H54 (cell line): ENCODE data around the gene CD247.

Source experiments
- DNase-seq: peaks from one replicate; pipeline ENCODE4 v3.0.0; 2011; ENCODE audit warnings: low spot score, mixed read lengths; ENCODE audit not compliant: insufficient read length
- FAIRE-seq: peaks from 3 replicates; lab custom pipeline; 2011; peaks lifted over from hg19 to GRCh38; lab: Jason Lieb, UNC
- POLR2A ChIP-seq: IDR thresholded peaks from 2 replicates; pipeline ENCODE4 v1.6.1; 2011; ENCODE audit warnings: low read depth, mild to moderate bottlenecking, low read length

Gene CD247

DNA sequence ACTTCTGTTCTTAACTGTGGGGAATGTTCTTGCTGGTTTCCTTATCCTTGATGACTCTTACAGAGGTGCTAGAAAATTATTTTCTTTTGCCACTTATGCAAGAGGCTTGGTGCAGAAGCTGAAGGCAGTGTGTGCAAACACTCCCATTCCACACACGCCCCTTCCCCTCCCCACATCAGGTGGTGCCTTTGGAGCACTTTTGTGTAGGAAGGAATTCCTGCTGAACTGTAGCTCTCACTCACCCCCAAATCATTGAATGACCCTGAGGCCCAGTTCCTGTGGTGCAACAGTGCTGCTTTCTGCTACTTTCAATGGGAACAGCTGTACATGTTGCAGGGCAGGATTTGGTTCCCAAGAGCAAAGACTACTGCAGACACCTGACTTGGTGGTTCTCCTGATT, 101.8 kb downstream of the CD247 start:
- no peak for TF ChIP-seq POLR2A
- no peak for FAIRE-seq

DNA sequence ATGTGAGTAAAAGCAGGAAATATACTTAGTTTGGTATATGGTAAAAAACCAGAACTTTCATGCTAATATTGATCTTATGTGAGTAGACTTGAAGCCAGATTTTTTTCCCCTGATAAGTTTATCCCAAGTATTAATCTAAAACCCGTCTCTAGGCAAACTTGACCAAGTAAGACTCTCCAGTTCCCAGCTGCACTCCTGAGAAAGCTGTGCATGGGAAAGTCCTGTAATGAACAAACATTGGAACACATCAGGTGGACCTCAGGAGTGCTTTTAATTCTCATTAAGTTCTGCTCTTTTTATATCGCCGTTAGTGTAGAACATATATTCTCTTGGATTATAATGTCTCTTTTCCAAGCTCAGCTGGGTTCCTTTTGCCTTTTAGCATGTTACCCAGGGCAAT, 105.0 kb downstream of the CD247 start:
- TF ChIP-seq POLR2A: no peak
- DNase-seq (no peak), FAIRE-seq (no peak)

More for the DNA sequence above, 101.8 kb downstream of the CD247 start:
- no peak for DNase-seq

DNA sequence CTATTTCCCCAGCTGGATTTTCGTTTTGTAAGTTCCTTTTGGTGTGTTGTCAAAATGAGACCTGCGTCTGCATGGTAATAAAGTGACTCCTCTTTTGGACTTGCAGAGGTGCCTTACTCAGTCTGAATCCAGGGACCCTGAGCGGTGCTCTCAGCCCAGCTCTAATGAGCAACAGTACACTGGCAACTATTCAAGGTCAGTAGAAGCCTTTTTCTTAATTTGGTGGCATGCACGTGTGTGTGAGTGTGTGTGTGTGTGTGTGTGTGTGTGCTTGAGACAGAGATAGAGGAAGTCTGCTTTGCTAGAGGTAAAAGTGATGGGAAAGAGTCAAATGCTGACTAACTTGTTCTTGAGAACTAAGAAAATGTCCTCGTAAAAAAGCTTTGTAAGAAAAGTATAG, 105.4 kb downstream of the CD247 start:
- FAIRE-seq (no peak), DNase-seq (no peak)
- TF ChIP-seq POLR2A: no peak

DNA sequence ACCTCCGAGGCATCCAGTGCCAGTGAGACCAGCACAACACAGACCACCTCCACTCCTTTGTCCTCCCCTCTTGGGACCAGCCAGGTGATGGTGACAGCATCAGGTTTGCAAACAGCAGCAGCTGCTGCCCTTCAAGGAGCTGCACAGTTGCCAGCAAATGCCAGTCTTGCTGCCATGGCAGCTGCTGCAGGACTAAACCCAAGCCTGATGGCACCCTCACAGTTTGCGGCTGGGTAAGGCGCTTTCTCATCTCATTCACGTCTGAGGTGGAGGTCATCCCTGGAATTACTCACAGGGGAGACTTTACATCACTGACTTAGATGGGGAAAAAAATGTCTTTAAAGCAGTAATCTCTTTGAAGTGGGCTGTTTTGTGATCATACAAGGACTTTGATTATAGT, 106.3 kb downstream of the CD247 start:
- no peak for DNase-seq
- no peak for TF ChIP-seq POLR2A
- FAIRE-seq: no peak

DNA sequence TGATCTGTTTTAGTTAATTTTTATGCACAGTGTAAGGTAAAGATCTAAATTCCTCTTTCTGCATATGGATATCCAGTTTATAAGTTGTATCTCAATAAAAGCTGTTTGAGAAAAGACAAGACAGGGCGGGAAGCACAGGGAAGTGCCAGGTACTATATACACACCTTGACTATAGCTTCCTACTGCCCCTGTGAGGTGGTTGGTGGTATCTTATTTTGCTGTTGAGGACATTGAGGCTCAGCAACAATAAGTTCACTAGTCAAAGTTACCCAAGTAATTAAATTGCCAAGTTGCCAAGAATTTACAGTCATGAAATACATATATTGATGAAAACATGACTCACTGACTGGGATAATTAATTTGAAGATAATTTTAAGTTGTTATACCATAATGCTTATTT, 109.1 kb downstream of the CD247 start:
- DNase-seq (no peak), FAIRE-seq (no peak)
- TF ChIP-seq POLR2A: no peak

DNA sequence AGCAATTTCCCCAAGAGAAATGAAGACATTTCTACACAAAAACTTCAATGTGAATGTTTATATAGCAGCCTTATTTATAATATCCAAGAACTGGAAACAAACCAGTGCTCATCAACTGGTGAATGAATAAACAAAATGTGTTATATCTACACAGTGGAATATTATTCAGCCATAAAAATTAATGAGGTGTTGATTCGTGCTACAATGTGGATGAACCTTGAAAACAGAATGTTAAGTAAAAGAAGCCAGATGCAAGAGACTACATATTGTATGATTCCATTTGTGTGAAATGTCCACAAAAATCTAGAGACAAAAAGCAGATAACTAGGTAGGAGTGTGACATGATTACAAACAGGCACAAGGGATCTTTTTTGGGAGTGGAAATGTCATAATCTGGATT, 110.0 kb downstream of the CD247 start:
- DNase-seq (no peak), FAIRE-seq (no peak)
- TF ChIP-seq POLR2A: no peak

DNA sequence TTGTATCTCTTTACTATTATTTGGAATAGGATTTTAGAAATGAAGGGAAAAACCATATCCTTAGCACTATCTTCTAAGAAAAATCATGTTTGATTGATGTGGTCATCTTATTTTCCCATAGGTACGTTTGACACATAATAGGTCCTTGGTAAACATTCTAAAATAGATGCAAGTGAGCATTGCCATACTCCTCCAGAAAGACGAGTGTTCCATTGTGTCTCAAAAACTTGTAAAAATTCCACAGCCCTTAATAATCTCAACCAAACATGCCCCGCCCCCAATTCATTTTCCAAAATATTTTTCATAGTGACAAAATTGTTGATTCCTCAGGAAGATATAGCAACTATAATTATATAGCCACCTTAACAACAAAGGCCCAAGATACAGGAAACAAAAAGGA, 113.4 kb downstream of the CD247 start:
- DNase-seq: no peak
- no peak for TF ChIP-seq POLR2A
- no peak for FAIRE-seq

DNA sequence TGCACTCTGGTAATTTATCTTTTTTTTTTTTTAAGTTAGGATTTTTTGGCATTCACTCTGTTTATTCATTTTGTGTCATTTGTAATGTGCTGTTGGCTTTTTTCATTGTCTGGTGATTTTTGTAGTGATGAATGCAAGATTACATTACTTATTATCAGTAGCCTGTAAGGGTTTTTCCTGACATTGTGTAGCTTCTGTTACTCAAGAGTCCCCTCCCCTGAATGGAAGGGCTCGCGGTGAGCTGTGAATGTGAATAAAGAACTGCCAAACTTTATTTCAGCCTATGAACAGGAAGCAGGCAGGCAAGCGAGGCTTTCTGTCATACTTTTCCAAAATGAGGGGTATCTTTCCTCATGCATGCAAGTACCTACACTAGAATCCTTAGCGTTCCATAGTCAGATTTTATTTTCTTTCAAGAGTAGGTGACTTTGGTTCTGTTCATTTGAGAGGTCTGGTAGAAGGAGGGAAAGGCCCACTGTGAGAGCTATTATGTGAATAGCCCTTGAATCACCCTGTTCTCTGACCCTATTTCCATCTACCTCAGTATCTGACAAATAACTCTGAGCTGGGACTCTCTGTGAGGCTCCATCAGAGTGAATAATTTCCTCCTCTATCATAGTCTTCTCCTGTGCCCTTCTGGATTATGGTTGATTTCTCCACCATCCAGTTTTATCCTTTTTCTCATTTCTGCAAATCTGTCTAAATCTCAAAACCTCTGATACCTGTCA, 114.0 kb downstream of the CD247 start:
- TF ChIP-seq POLR2A: no peak
- FAIRE-seq: no peak
- DNase-seq: no peak

DNA sequence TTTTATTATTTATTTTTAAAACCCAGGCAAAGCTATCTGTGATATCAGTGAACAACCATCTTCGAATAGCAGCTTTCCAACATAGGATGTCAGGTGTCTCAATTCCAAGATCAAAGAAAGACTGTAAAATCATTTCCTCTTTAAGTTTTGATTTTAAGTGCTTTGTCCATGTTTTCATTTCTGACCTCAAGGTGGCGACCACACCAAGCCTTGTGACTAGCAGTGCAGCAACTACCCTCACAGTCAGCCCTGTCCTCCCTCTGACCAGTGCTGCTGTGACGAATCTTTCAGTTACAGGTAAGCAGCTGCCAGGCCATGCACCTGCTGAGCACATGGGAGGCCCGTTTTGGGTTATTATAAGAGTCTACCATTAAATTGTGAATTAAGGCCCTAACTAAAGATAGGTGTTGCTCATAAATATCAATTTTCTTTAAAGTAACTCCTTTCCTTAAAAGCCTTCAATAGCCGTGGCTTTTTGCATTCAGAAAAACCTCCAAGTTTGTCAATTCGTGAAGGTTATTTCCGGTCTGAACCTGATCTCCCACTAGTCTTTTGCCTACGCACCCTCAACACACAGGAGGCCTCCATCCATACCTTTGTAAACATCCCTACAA, 117.0 kb downstream of the CD247 start:
- TF ChIP-seq POLR2A: no peak
- peak; percentile 26 for DNase-seq
- FAIRE-seq: peak; percentile 92

DNA sequence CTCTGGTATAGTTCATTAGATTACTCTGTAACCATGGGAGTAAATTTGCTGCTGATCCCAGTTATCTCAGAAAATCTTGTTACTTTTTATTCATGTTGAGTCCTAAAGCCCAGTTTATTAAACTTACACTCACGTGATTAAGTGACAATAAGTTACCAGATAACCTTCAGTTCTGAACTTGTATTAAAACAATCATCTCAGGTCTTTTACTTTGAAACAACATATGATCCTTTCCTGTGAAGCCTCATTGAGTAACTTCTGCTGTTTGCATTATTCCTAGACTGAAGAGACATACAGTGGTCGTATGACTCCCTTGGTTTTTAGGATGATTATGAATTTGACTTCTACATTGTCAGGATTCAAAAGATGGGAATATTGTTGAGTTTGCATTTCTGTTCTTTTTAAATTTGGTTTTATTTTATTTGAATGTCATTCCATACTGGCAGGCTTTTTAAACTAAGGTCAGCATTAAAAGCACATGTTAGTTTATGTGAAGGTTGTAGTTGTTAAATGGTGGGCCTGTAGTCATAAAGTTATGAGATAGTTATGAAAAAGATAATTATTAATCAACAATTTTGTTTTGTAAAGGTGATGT, 117.9 kb downstream of the CD247 start:
- TF ChIP-seq POLR2A: no peak
- FAIRE-seq: no peak

DNA sequence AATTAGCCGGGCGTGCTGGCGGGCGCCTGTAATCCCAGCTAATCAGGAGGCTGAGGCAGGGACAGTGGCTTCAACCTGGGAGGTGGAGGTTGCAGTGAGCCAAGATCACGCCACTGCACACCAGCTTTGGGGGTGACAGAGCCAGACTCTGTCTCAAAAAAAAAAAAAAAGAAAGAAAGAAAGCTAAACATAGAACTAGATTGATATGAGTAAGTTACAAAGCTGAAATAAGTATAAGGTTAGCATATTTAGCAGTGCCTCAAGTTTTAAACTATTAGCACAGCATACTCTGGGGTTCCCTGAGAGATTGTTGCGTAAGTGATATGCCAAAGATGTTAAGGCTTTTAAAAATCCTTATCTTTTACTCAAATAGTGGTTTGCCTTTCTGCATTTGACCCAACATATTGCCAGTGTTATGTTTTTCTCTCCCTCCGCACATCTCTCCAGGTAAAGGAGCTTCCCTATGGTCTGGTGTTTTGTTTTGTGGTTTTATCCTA, 126.1 kb downstream of the CD247 start:
- TF ChIP-seq POLR2A: no peak
- DNase-seq (no peak), FAIRE-seq (no peak)

More for the DNA sequence above, 117.9 kb downstream of the CD247 start:
- no peak for DNase-seq

DNA sequence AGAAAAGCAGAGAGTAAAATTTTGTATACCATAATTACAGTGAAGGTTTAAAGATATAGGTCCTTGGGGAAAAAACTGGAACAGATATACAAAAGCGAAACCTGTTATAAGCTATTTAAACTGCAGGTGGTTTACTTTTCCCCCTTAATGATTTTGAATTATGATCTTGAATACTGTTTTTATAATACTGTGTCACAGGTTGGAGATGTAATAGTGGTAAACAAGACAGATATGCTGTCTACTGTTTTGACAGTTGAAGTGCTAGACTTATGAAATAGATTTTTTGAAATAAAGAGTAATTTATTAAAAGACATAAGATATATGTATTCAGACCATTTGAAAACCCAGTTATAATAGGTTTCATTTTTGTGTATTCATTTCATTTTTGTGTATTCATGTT, 129.4 kb downstream of the CD247 start:
- FAIRE-seq: no peak
- DNase-seq: no peak
- no peak for TF ChIP-seq POLR2A

DNA sequence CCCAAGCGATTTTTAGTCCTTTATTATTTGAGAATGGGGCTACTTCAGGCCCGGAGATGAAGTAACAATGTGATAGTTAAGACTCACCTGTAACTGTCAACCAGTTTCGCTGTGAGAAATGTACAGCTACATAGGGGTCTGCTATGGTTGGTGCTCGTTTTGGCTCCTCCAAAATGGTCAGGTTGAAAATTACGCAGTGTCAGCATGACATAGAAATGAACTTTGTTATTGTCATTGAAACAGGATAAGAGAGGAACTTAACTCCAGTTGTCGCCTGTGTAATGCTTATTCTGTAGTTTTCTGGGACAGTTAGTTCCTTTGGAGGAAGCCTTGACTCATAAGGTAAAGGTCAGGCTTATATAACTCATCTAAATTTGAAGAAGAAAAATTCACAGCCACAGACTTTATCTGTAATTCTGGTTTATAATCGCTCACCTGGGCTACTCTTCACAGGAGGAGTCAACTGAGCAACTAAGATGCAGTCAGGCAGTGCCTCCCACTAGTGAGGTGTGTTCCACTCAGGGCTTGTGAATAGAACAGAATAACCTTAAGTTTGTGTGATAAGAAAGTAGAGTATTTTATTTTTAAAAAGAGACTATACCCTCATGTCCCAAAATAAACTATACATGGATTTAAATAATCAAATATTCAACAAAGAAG, 130.9 kb downstream of the CD247 start:
- FAIRE-seq (peak; percentile 60), DNase-seq (no peak)
- no peak for TF ChIP-seq POLR2A
